ENCODE results near the gene TRIM24. TPM values are rescaled to one million over a fixed set of nuclear protein-coding genes. Genes with fewer than 3 reads are reported as not detected.
"Not testable (repeated sequence)": the region's sequence is repeated elsewhere in the genome, so short reads cannot be mapped to it uniquely, and the experiment has no call there.

The TRIM24 gene
- total RNA-seq, 1 donor from 2014 or later = 93.8 TPM

- peaks cover 15% of the 10 kb centered on the region for H3K9me3 Mint-ChIP-seq
- no peak overlapping the region for H3K4me3 Mint-ChIP-seq
- TF ChIP-seq, protein P1, sequence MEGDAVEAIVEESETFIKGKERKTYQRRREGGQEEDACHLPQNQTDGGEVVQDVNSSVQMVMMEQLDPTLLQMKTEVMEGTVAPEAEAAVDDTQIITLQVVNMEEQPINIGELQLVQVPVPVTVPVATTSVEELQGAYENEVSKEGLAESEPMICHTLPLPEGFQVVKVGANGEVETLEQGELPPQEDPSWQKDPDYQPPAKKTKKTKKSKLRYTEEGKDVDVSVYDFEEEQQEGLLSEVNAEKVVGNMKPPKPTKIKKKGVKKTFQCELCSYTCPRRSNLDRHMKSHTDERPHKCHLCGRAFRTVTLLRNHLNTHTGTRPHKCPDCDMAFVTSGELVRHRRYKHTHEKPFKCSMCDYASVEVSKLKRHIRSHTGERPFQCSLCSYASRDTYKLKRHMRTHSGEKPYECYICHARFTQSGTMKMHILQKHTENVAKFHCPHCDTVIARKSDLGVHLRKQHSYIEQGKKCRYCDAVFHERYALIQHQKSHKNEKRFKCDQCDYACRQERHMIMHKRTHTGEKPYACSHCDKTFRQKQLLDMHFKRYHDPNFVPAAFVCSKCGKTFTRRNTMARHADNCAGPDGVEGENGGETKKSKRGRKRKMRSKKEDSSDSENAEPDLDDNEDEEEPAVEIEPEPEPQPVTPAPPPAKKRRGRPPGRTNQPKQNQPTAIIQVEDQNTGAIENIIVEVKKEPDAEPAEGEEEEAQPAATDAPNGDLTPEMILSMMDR (conservative IDR thresholded peaks at IDR 0.05) = no peak
- no peaks in the 10 kb centered on the region for H3K27me3 Mint-ChIP-seq (ENCODE audit: low read depth)
- peaks cover 68% of the 10 kb centered on the region for H3K36me3 Mint-ChIP-seq (ENCODE audit: low read depth)
- no peak for DNase-seq (ENCODE audit: low read depth, low spot score)
- no peaks in the 10 kb centered on the region for H3K4me1 Mint-ChIP-seq
- H3K27ac Mint-ChIP-seq (ENCODE audit: unreplicated experiment) = no peak overlapping the region
Measured at GRCh38 chr7:138527746-138528223, 67.7 kb downstream of the TRIM24 start.

DNA sequence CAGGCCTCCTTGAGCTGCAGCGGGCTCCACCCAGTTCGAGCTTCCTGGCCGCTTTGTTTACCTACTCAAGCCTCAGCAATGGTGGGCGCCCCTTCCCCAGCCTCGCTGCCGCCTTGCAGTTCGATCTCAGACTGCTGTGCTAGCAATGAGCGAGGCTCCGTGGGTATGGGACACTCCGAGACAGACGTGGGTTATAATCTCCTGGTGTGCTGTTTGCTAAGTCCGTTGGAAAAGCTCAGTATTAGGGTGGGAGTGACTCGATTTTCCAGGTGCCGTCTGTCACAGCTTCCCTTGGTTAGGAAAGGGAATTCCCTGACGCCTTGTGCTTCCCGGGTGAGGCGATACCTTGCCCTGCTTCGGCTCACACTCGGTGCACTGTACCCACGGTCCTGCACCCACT, 76.8 kb downstream of the TRIM24 start:
- H3K4me3 Mint-ChIP-seq; H3K27me3 Mint-ChIP-seq (ENCODE audit: low read depth); H3K27ac Mint-ChIP-seq (ENCODE audit: unreplicated experiment); H3K9me3 Mint-ChIP-seq; H3K4me1 Mint-ChIP-seq; DNase-seq (ENCODE audit: low read depth, low spot score): not testable (repeated sequence)
- H3K36me3 Mint-ChIP-seq (ENCODE audit: low read depth) = peaks cover 69% of the 10 kb centered on the region

DNA sequence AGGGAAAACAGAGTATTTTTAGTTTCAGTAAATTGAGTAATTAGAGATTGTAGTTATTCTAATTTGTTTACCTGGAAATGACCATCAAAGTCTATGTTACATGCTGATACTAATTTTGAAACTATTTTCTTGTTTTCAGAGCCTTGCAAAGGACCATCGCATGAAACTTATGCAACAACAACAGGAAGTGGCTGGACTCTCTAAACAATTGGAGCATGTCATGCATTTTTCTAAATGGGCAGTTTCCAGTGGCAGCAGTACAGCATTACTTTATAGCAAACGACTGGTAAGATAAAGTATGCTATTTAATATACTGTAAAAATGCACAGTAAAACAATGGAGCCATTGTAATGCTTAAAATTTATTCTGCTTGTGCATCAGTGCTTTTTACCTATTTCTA, 78.5 kb downstream of the TRIM24 start:
- no peaks in the 10 kb centered on the region for H3K9me3 Mint-ChIP-seq
- peaks cover 61% of the 10 kb centered on the region for H3K36me3 Mint-ChIP-seq (ENCODE audit: low read depth)
- DNase-seq (ENCODE audit: low read depth, low spot score) = no peak
- TF ChIP-seq, protein P1 (conservative IDR thresholded peaks at IDR 0.05) = no peak
- H3K27ac Mint-ChIP-seq (ENCODE audit: unreplicated experiment) = no peak overlapping the region
- H3K27me3 Mint-ChIP-seq (ENCODE audit: low read depth) = no peaks in the 10 kb centered on the region
- peaks cover 7% of the 10 kb centered on the region for H3K4me1 Mint-ChIP-seq
- H3K4me3 Mint-ChIP-seq = no peak overlapping the region

- Mint-ChIP-seq H3K9me3 (no peaks in the 10 kb centered on the region), H3K36me3 (ENCODE audit: low read depth) (peaks cover 61% of the 10 kb centered on the region), H3K27ac (ENCODE audit: unreplicated experiment) (no peak overlapping the region), H3K27me3 (ENCODE audit: low read depth) (no peaks in the 10 kb centered on the region), H3K4me1 (peaks cover 7% of the 10 kb centered on the region), H3K4me3 (no peak overlapping the region)
- TF ChIP-seq, protein P1 (conservative IDR thresholded peaks at IDR 0.05) = no peak
- DNase-seq (ENCODE audit: low read depth, low spot score) = no peak
Measured at GRCh38 chr7:138538997-138539644, 79.1 kb downstream of the TRIM24 start.

- Mint-ChIP-seq H3K27ac (ENCODE audit: unreplicated experiment) (no peak overlapping the region), H3K4me3 (no peak overlapping the region), H3K36me3 (ENCODE audit: low read depth) (peaks cover 68% of the 10 kb centered on the region), H3K4me1 (peaks cover 7% of the 10 kb centered on the region), H3K9me3 (peaks cover 8% of the 10 kb centered on the region), H3K27me3 (ENCODE audit: low read depth) (no peaks in the 10 kb centered on the region)
- TF ChIP-seq, protein P1 (conservative IDR thresholded peaks at IDR 0.05) = no peak
- no peak for DNase-seq (ENCODE audit: low read depth, low spot score)
Measured at GRCh38 chr7:138542183-138542582, 82.1 kb downstream of the TRIM24 start.

GRCh38 chr7:138543739-138544138, 83.7 kb downstream of the TRIM24 start:
- Mint-ChIP-seq H3K4me3 (no peak overlapping the region), H3K27ac (ENCODE audit: unreplicated experiment) (no peak overlapping the region), H3K27me3 (ENCODE audit: low read depth) (no peaks in the 10 kb centered on the region), H3K4me1 (no peaks in the 10 kb centered on the region), H3K9me3 (peaks cover 8% of the 10 kb centered on the region), H3K36me3 (ENCODE audit: low read depth) (peaks cover 65% of the 10 kb centered on the region)
- TF ChIP-seq, protein P1 (conservative IDR thresholded peaks at IDR 0.05) = no peak
- no peak for DNase-seq (ENCODE audit: low read depth, low spot score)
